ENCODE results near the gene TBC1D4. TPM values are rescaled to one million over a fixed set of nuclear protein-coding genes. Genes with fewer than 3 reads are reported as not detected.
A peak's percentile ranks its signal among the peaks of the same experiment; 100 is the strongest.

Gene TBC1D4
- total RNA-seq, 2 donors from 2014 or later = 14.7 to 23.7 TPM

GRCh38 chr13:75383064-75383715, 98.8 kb downstream of the TBC1D4 start:
- Mint-ChIP-seq H3K4me3 (no peak overlapping the region), H3K27ac (no peak overlapping the region), H3K4me1 (peaks cover 5% of the 10 kb centered on the region), H3K36me3 (ENCODE audit: low read depth) (no peaks in the 10 kb centered on the region), H3K9me3 (no peaks in the 10 kb centered on the region), H3K27me3 (no peaks in the 10 kb centered on the region)
- no peak for ATAC-seq (replicated peaks)

GRCh38 chr13:75378301-75378700, 103.7 kb downstream of the TBC1D4 start:
- H3K9me3 Mint-ChIP-seq = no peaks in the 10 kb centered on the region

GRCh38 chr13:75376792-75377402, 105.1 kb downstream of the TBC1D4 start:
- Mint-ChIP-seq H3K27me3 (no peaks in the 10 kb centered on the region), H3K27ac (no peak overlapping the region), H3K4me3 (no peak overlapping the region), H3K9me3 (no peaks in the 10 kb centered on the region), H3K36me3 (ENCODE audit: low read depth) (no peaks in the 10 kb centered on the region), H3K4me1 (no peaks in the 10 kb centered on the region)
- ATAC-seq (replicated peaks) = no peak

More at GRCh38 chr13:75378301-75378700, 103.7 kb downstream of the TBC1D4 start:
- Mint-ChIP-seq H3K36me3 (ENCODE audit: low read depth) (no peaks in the 10 kb centered on the region), H3K4me1 (no peaks in the 10 kb centered on the region), H3K4me3 (no peak overlapping the region), H3K27me3 (no peaks in the 10 kb centered on the region), H3K27ac (no peak overlapping the region)
- no peak for ATAC-seq (replicated peaks)

- Mint-ChIP-seq H3K4me1 (no peaks in the 10 kb centered on the region), H3K36me3 (ENCODE audit: low read depth) (no peaks in the 10 kb centered on the region), H3K4me3 (no peak overlapping the region), H3K27me3 (no peaks in the 10 kb centered on the region), H3K27ac (no peak overlapping the region), H3K9me3 (no peaks in the 10 kb centered on the region)
- no peak for ATAC-seq (replicated peaks)
Observed at GRCh38 chr13:75375329-75375728, 106.6 kb downstream of the TBC1D4 start.

GRCh38 chr13:75373988-75374387, 108.0 kb downstream of the TBC1D4 start:
- H3K27ac Mint-ChIP-seq = no peak overlapping the region
- ATAC-seq (replicated peaks) = no peak
- no peak overlapping the region for H3K4me3 Mint-ChIP-seq
- no peaks in the 10 kb centered on the region for H3K9me3 Mint-ChIP-seq
- H3K27me3 Mint-ChIP-seq = no peaks in the 10 kb centered on the region
- no peaks in the 10 kb centered on the region for H3K36me3 Mint-ChIP-seq (ENCODE audit: low read depth)
- no peaks in the 10 kb centered on the region for H3K4me1 Mint-ChIP-seq

- Mint-ChIP-seq H3K4me1 (no peaks in the 10 kb centered on the region), H3K9me3 (no peaks in the 10 kb centered on the region), H3K27me3 (no peaks in the 10 kb centered on the region), H3K36me3 (ENCODE audit: low read depth) (no peaks in the 10 kb centered on the region), H3K27ac (no peak overlapping the region), H3K4me3 (no peak overlapping the region)
- ATAC-seq (replicated peaks) = no peak
Observed at GRCh38 chr13:75372923-75373841, 108.8 kb downstream of the TBC1D4 start.

- no peaks in the 10 kb centered on the region for H3K9me3 Mint-ChIP-seq
- H3K27ac Mint-ChIP-seq = no peak overlapping the region
- H3K4me1 Mint-ChIP-seq = no peaks in the 10 kb centered on the region
- peak; percentile 56 for ATAC-seq (replicated peaks)
- H3K36me3 Mint-ChIP-seq (ENCODE audit: low read depth) = no peaks in the 10 kb centered on the region
- no peaks in the 10 kb centered on the region for H3K27me3 Mint-ChIP-seq
- H3K4me3 Mint-ChIP-seq = no peak overlapping the region
Observed at GRCh38 chr13:75372517-75372916, 109.5 kb downstream of the TBC1D4 start.

GRCh38 chr13:75371203-75371602, 110.8 kb downstream of the TBC1D4 start:
- no peak overlapping the region for H3K27ac Mint-ChIP-seq
- H3K36me3 Mint-ChIP-seq (ENCODE audit: low read depth) = no peaks in the 10 kb centered on the region
- H3K9me3 Mint-ChIP-seq = no peaks in the 10 kb centered on the region
- peaks cover under 1% of the 10 kb centered on the region for H3K4me1 Mint-ChIP-seq
- H3K4me3 Mint-ChIP-seq = no peak overlapping the region
- no peak for ATAC-seq (replicated peaks)
- no peaks in the 10 kb centered on the region for H3K27me3 Mint-ChIP-seq

- no peak for ATAC-seq (replicated peaks)
- Mint-ChIP-seq H3K27me3 (no peaks in the 10 kb centered on the region), H3K36me3 (ENCODE audit: low read depth) (peaks cover 3% of the 10 kb centered on the region), H3K9me3 (no peaks in the 10 kb centered on the region), H3K4me3 (no peak overlapping the region), H3K27ac (no peak overlapping the region), H3K4me1 (peaks cover 5% of the 10 kb centered on the region)
Observed at GRCh38 chr13:75370774-75371173, 111.2 kb downstream of the TBC1D4 start.

GRCh38 chr13:75369981-75370380, 112.0 kb downstream of the TBC1D4 start:
- H3K36me3 Mint-ChIP-seq (ENCODE audit: low read depth) = peaks cover 5% of the 10 kb centered on the region
- H3K4me3 Mint-ChIP-seq = no peak overlapping the region
- no peaks in the 10 kb centered on the region for H3K27me3 Mint-ChIP-seq
- H3K27ac Mint-ChIP-seq = no peak overlapping the region
- peaks cover 13% of the 10 kb centered on the region for H3K4me1 Mint-ChIP-seq
- no peak for ATAC-seq (replicated peaks)
- no peaks in the 10 kb centered on the region for H3K9me3 Mint-ChIP-seq

- peaks cover 13% of the 10 kb centered on the region for H3K4me1 Mint-ChIP-seq
- H3K27me3 Mint-ChIP-seq = no peaks in the 10 kb centered on the region
- ATAC-seq (replicated peaks) = peak; percentile 6
- H3K36me3 Mint-ChIP-seq (ENCODE audit: low read depth) = peaks cover 5% of the 10 kb centered on the region
- no peaks in the 10 kb centered on the region for H3K9me3 Mint-ChIP-seq
- no peak overlapping the region for H3K27ac Mint-ChIP-seq
- H3K4me3 Mint-ChIP-seq = no peak overlapping the region
Observed at GRCh38 chr13:75368167-75368566, 113.8 kb downstream of the TBC1D4 start.

- H3K27me3 Mint-ChIP-seq = no peaks in the 10 kb centered on the region
- no peak for ATAC-seq (replicated peaks)
- peaks cover 5% of the 10 kb centered on the region for H3K36me3 Mint-ChIP-seq (ENCODE audit: low read depth)
- peak overlapping the region; percentile 90 for H3K27ac Mint-ChIP-seq
- H3K9me3 Mint-ChIP-seq = no peaks in the 10 kb centered on the region
- H3K4me1 Mint-ChIP-seq = peaks cover 13% of the 10 kb centered on the region
- peak overlapping the region; percentile 76 for H3K4me3 Mint-ChIP-seq
Observed at GRCh38 chr13:75366380-75367280, 115.3 kb downstream of the TBC1D4 start.

GRCh38 chr13:75365724-75366173, 116.2 kb downstream of the TBC1D4 start:
- H3K9me3 Mint-ChIP-seq = no peaks in the 10 kb centered on the region
- peak overlapping the region; percentile 76 for H3K4me3 Mint-ChIP-seq
- H3K4me1 Mint-ChIP-seq = peaks cover 13% of the 10 kb centered on the region
- peaks cover 5% of the 10 kb centered on the region for H3K36me3 Mint-ChIP-seq (ENCODE audit: low read depth)
- H3K27me3 Mint-ChIP-seq = no peaks in the 10 kb centered on the region
- peak overlapping the region; percentile 90 for H3K27ac Mint-ChIP-seq
- peak; percentile 96 for ATAC-seq (replicated peaks)

Data from activated T-helper 17 cell treated with anti-CD3 and anti-CD28 coated beads, Interleukin-2, amount 50 U/mL, for 72 hours (primary cell).